Right ventricle myocardium superior (tissue), 1 donor: ENCODE data around the gene CLEC18C. TPM values are rescaled to one million over a fixed set of nuclear protein-coding genes. Genes with fewer than 3 reads are reported as not detected.
"Not testable (repeated sequence)": the region's sequence is repeated elsewhere in the genome, so short reads cannot be mapped to it uniquely, and the experiment has no call there.

Experiments
- ATAC-seq: fragments of 200-7000 bp; cut with Tn5 transposase; one replicate; pipeline ENCODE4 v1.9.1; 2020; ENCODE audit warnings: mild to moderate bottlenecking; ENCODE audit not compliant: poor library complexity
- DNase-seq: peaks from one replicate; pipeline ENCODE4 v3.0.0-alpha.2; 2020
- intact Hi-C: fragments of 100-400 bp; cut with DNase I; formaldehyde crosslinking; loops from one replicate; pipeline ENCODE4 v1.11.2; 2022
- total RNA-seq: library from RNA; stranded (reverse); fragmentation: NEBNext Ultra II Directional; extraction: Animal tissue kit (Norgen Biotek cat#: 25700); gene quantifications from one replicate; pipeline ENCODE4 v1.2.1, GENCODE V29; 2021
- donor health status: DM: no; HTN: yes; CAD: no; lungs with severe emphysema.

The CLEC18C gene
- total RNA-seq, 1 donor from 2014 or later = not detected

DNA sequence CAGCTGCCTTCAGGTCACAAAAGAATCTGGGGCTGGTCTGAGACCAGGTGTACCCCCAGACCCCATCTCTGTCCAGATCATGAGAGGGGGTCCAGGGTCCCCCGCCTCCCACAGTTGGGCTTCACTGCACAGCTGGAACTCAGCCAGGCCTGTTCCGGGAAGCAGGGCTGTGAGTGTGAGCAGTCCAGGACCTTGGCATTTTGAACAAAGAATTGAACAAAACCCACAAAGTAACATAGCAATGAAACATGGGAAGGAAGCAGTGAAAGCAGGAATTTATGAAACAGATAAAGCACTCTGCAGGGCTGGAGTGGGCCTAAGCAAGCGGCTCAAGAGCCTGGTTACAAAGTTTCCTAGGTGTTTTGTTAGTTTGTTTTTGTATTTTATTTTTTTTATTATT lies 25.1 kb downstream of the CLEC18C start:
- DNase-seq, intact Hi-C loops, ATAC-seq: not testable (repeated sequence)

GRCh38 chr16:70199170-70199569 lies 25.6 kb downstream of the CLEC18C start:
- not testable (repeated sequence) for ATAC-seq, DNase-seq

GRCh38 chr16:70200063-70200462 lies 26.5 kb downstream of the CLEC18C start:
- DNase-seq, ATAC-seq, intact Hi-C loops: not testable (repeated sequence)

More at GRCh38 chr16:70199170-70199569, 25.6 kb downstream of the CLEC18C start:
- intact Hi-C loops = not testable (repeated sequence)

DNA sequence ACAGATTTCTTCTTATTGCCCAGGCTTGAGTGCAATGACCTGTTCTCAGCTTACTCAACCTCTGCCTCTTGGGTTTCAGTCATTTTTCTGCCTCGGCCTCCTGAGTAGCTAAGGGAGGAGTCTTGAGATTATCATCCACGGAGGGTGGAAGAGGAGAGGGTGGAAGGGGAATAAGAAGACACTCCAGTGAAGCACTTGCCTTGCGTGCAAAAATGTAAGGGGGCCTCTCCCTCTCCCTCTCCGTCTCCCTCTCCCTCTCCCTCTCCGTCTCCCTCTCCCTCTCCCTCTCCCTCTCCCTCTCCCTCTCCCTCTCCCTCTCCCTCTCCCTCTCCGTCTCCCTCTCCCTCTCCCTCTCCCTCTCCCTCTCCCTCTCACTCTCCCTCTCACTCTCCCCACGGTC lies 29.9 kb downstream of the CLEC18C start:
- DNase-seq, intact Hi-C loops: not testable (repeated sequence)

DNA sequence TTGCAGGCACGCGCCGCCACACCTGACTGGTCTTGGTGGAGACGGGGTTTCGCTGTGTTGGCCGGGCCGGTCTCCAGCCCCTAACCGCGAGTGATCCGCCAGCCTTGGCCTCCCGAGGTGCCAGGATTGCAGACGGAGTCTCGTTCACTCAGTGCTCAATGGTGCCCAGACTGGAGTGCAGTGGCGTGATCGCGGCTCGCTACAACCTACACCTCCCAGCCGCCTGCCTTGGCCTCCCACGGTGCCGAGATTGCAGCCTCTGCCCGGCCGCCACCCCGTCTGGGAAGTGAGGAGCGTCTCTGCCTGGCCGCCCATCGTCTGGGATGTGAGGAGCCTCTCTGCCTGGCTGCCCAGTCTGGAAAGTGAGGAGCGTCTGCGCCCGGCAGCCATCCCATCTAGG lies 30.4 kb downstream of the CLEC18C start:
- intact Hi-C loops, DNase-seq, ATAC-seq: not testable (repeated sequence)

More for the DNA sequence above, 29.9 kb downstream of the CLEC18C start:
- ATAC-seq = not testable (repeated sequence)

DNA sequence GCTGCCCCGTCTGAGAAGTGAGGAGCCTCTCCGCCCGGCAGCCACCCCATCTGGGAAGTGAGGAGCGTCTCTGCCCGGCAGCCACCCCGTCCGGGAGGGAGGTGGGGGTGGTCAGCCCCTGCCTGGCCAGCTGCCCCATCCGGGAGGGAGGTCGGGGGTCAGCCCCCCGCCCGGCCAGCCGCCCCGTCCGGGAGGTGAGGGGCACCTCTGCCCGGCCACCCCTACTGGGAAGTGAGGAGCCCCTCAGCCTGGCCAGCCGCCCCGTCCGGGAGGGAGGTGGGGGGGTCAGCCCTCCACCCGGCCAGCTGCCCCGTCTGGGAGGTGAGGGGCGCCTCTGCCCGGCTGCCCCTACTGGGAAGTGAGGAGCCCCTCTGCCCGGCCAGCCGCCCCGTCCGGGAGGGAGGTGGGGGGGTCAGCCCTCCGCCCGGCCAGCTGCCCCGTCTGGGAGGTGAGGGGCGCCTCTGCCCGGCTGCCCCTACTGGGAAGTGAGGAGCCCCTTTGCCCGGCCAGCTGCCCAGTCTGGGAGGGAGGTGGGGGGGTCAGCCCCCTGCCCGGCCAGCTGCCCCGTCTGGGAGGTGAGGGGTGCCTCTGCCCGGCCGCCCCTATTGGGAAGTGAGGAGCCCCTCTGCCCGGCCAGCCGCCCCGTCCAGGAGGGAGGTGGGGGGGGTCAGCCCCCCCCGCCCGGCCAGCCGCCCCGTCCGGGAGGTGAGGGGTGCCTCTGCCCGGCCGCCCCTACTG lies 31.2 kb downstream of the CLEC18C start:
- ATAC-seq, intact Hi-C loops, DNase-seq: not testable (repeated sequence)

DNA sequence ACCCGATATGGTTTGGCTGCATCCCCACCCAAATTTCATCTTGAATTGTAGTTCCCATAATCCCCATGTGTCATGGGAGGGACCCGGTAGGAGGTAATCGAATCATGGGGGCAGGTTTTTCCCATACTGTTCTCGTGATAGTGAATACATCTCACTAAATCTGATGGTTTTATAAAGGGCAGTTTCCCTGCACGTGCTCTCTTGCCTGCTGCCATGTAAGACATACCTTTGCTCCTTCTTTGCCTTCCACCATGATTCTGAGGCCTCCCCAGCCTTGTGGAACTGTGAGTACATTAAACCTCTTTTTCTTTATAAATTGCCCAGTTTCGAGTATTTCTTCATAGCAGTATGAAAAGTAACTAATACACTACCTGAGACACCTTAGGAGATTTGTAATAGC lies 32.8 kb downstream of the CLEC18C start:
- intact Hi-C loops, DNase-seq, ATAC-seq: not testable (repeated sequence)

- DNase-seq, ATAC-seq, intact Hi-C loops: not testable (repeated sequence)
These were observed 45.0 kb downstream of the CLEC18C start for GRCh38 chr16:70218586-70218985.

DNA sequence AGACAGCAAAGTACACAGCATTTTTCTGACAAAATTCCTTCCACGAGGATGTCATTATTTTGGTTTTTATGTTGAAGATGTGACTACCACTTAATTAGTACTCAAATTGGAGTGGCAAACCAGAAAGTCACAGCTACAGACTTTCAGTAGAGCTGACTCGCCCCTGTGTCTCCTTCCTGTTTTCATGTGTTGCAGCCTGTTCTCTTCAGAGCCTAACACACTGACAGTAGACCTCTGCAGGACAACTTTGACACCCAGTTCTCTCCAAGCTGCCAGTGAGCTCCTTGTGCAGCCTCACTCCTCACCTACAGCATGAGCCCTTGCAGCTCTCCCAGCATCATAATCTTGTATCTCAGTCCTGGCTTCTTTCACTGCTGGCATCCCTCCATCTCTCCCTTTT lies 49.0 kb downstream of the CLEC18C start:
- ATAC-seq, intact Hi-C loops: not testable (repeated sequence)

DNA sequence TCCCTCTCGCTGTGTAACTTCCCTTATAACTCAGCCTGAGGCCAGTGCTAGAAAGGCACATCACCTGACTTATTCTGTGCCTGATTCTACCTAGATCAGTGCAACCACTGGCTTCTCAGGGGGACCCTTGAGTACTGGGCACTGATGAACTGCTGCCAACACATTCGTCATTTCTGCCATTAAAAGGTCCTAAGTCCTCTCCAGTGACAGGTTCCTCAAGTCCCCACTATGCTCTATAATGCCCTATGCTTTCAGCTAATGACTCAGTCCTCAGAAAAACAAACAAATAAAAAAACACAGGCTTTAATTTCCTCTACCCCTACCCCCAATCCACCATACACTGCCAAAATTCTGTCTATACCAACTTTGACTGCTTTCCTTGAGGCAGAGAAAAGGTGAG lies 49.6 kb downstream of the CLEC18C start:
- DNase-seq, ATAC-seq, intact Hi-C loops: not testable (repeated sequence)

More for the DNA sequence above, 49.0 kb downstream of the CLEC18C start:
- not testable (repeated sequence) for DNase-seq

DNA sequence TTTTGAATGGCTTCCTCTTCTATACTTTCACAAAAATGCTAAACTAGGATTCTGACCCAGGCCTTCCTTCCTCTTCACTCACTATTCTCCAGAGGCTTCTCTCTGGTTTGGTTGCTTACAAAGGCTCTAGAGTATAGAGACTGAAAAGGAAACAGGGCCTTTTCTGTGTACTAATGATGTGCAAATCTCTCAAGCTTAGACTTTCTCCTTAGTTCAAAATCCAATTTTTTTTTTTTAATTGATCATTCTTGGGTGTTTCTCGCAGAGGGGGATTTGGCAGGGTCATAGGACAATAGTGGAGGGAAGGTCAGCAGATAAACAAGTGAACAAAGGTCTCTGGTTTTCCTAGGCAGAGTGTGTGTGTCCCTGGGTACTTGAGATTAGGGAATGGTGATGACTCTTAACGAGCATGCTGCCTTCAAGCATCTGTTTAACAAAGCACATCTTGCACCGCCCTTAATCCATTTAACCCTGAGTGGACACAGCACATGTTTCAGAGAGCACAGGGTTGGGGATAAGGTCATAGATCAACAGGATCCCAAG lies 50.5 kb downstream of the CLEC18C start:
- intact Hi-C loops, ATAC-seq, DNase-seq: not testable (repeated sequence)

- intact Hi-C loops, DNase-seq, ATAC-seq: not testable (repeated sequence)
These were observed 51.1 kb downstream of the CLEC18C start for GRCh38 chr16:70224645-70225044.

GRCh38 chr16:70225430-70225829 lies 51.8 kb downstream of the CLEC18C start:
- intact Hi-C loops, ATAC-seq: not testable (repeated sequence)

DNA sequence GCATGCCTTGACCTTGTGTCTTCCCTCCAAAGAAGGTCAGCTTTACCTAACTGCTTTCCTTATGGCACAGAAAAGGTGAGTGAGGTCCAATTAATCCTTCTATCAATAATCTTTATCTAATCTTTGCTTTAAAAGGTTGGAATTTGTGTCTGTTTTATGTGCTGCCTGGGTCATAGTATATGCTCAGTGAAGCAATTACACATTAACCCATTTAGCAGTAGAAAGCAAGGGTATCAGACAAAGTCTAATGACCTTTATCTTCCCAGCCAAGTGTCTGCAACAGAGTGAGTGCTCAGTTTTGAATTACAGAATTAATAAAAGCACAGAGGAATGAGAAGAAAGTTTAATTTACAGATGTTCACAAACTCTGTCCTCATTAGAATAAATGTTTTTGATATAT lies 52.4 kb downstream of the CLEC18C start:
- DNase-seq, ATAC-seq, intact Hi-C loops: not testable (repeated sequence)

More at GRCh38 chr16:70225430-70225829, 51.8 kb downstream of the CLEC18C start:
- not testable (repeated sequence) for DNase-seq

DNA sequence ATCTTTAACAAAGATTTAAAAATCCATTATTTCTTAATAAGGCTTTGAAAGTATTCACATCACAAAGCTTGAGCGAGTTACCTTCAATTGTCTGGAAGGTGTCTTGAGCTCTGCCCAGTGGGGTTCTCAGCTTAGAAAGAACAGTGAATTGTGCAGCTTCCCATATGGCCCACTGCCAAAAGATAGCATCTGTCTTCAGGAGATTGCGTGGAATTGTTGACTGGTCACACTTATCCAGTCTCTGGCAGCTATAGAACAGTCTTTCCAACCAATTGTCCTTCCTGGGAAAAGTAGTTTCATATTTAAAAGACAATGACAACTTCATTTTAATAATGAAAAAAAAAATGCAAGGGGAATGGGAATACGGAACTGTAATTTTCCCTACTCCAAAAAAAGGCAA lies 58.2 kb downstream of the CLEC18C start:
- ATAC-seq, intact Hi-C loops, DNase-seq: not testable (repeated sequence)

Other genes starting within 250 kb of the CLEC18C start
- 0.24 TPM for gene CLEC18A, start 222.5 kb upstream of the CLEC18C start, total RNA-seq
- 19.8 TPM for gene PDPR, start 59.5 kb upstream of the CLEC18C start, total RNA-seq
- gene EXOSC6, start 78.2 kb downstream of the CLEC18C start, total RNA-seq = 10.7 TPM
- gene AARS1, start 115.7 kb downstream of the CLEC18C start, total RNA-seq = 59.7 TPM
- gene DDX19B, start 125.4 kb downstream of the CLEC18C start, total RNA-seq = 13.9 TPM
- gene DDX19A, start 173.1 kb downstream of the CLEC18C start, total RNA-seq = 25.0 TPM